ENCODE results near the gene PAPSS2.

GRCh38 chr10:87750817-87751216 is 91.1 kb downstream of the PAPSS2 start:
- TF ChIP-seq EZH2 (IDR thresholded peaks at IDR 0.05) = no peak
- no peak for TF ChIP-seq POLR2AphosphoS5 (IDR thresholded peaks at IDR 0.05; ENCODE audit: borderline replicate concordance, low read depth, low read length)

All from SK-N-MC (cell line).